Mucosa of descending colon (tissue), 3 donors: ENCODE measurements around the gene SH3PXD2B. TPM values are rescaled to one million over a fixed set of nuclear protein-coding genes. Genes with fewer than 3 reads are reported as not detected.

Experiments used
- ATAC-seq: fragments of 200-7000 bp; cut with Tn5 transposase; one replicate; pipeline ENCODE4 v1.9.1; 2020; ENCODE audit warnings: mild to moderate bottlenecking, moderate library complexity
- DNase-seq, 3 donors: peaks; one replicate each; pipeline ENCODE4 v3.0.0-alpha.2; 2020
- H3K36me3 ChIP-seq: fragments of 200-600 bp; one replicate; pipeline ENCODE4 v1.8.0; 2021; ENCODE audit warnings: low read depth, mild to moderate bottlenecking
- H3K4me1 ChIP-seq: fragments of 200-600 bp; one replicate; pipeline ENCODE4 v1.8.0; 2021; ENCODE audit warnings: low read depth, mild to moderate bottlenecking
- H3K4me3 ChIP-seq: fragments of 200-600 bp; one replicate; pipeline ENCODE4 v1.8.0; 2021; ENCODE audit warnings: mild to moderate bottlenecking
- H3K9me3 ChIP-seq: fragments of 200-600 bp; one replicate; pipeline ENCODE4 v1.8.0; 2021; ENCODE audit warnings: mild to moderate bottlenecking
- intact Hi-C, 2 donors: fragments of 100-400 bp; cut with DNase I in 1 of 2; cut with micrococcal nuclease in 1 of 2; formaldehyde crosslinking; loops; one replicate each; pipeline versions ENCODE4 v1.11.0 to v1.11.1; 2022; cut with DNase I, micrococcal nuclease
- total RNA-seq, 3 donors: library from RNA; stranded (reverse); fragmentation: NEBNext Ultra II Directional in 2 of 3; extraction: Animal tissue kit (Norgen Biotek cat#: 25700) in 2 of 3; gene quantifications; one replicate each; pipeline versions ENCODE4 v1.2.1 to v1.2.4, GENCODE V29; 2021 to 2023
- TF ChIP-seq, protein P1 (sequence below): fragments of 200-600 bp; IDR thresholded peaks from one replicate; pipeline ENCODE4 v1.8.0; 2022; ENCODE audit warnings: antibody characterized with exemption, mild to moderate bottlenecking
- donor health status: DM: no; HTN: no; CAD: no; lungs with moderate emphysema.
- donor health status: DM: no; HTN: no; CAD: no.
- donor health status: DM: no; HTN: yes; CAD: no.

Gene SH3PXD2B
- total RNA-seq, 3 donors from 2014 or later = 5.4 to 28.7 (median 19.9) TPM

DNA sequence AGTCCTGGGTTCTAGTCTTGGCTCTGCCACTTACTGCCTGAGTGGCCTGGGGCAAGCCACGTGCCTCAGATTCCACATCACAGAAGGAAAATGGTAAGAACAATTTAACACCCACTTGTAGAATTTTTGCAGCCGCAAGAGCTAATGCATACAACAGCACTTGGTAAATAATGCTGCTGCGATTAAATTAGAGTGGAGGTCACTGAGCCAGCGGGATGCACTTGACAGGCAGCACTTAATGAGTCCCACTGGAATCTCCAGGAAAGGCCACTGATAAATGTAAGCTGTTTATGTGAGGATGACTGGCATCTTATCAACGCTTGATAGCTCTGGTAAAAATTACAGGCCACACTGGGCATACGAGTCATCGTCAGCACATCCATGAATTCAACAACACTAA lies 111.4 kb downstream of the SH3PXD2B start:
- intact Hi-C loops = no loop called here
- TF ChIP-seq, protein P1, sequence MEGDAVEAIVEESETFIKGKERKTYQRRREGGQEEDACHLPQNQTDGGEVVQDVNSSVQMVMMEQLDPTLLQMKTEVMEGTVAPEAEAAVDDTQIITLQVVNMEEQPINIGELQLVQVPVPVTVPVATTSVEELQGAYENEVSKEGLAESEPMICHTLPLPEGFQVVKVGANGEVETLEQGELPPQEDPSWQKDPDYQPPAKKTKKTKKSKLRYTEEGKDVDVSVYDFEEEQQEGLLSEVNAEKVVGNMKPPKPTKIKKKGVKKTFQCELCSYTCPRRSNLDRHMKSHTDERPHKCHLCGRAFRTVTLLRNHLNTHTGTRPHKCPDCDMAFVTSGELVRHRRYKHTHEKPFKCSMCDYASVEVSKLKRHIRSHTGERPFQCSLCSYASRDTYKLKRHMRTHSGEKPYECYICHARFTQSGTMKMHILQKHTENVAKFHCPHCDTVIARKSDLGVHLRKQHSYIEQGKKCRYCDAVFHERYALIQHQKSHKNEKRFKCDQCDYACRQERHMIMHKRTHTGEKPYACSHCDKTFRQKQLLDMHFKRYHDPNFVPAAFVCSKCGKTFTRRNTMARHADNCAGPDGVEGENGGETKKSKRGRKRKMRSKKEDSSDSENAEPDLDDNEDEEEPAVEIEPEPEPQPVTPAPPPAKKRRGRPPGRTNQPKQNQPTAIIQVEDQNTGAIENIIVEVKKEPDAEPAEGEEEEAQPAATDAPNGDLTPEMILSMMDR = no peak
- DNase-seq (no peak), ATAC-seq (no peak)
- Histone ChIP-seq H3K9me3 (no peaks in the 10 kb centered on the region), H3K4me3 (no peak overlapping the region), H3K36me3 (no peaks in the 10 kb centered on the region), H3K4me1 (no peaks in the 10 kb centered on the region)

DNA sequence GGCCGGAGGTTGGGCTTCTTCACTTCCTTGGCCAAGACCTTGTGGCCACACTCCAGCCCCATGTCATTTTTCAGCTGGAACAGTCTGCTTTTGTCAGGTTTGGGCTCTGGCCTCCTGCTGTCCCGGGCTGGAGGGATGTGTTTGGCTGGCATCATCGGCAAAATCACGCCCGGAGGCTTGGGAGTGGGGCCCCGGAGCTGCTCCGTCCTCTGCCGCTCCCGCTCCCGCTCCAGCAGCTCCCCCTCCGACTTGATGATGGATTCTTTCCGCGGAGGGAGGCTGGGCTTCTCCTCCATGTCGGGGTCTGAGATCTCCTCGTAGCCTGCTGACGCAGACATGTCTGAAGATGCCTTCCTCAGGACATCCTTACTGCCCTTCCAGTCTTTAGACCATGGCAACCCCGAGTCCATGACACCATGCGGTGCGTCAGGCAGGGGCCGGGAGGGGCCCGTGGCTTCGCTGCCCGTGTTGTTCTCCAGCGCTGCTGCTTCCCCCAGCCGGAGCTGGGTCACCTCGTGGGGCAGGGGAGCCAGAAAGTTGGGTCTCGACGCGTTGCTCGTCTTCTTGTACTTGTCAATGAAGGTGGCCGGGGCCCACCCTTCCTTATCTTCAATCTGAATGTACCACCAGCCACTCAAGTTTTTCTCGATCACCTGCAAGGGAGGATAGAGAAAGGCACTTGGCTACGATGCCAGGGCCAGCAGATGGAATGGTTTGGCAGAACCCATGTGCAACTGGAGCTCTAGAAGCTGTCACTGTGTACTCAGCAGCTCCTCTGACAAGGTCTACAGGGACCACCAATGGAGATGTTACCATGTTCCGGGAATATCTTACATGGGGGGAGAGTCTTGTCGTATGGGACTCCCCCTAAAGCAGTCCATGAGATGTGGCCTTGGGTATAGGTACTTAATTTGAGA lies 114.8 kb downstream of the SH3PXD2B start:
- H3K36me3 ChIP-seq = no peaks in the 10 kb centered on the region
- no peaks in the 10 kb centered on the region for H3K4me1 ChIP-seq
- no peak for ATAC-seq
- H3K9me3 ChIP-seq = no peaks in the 10 kb centered on the region
- TF ChIP-seq, protein P1 = no peak
- intact Hi-C loops = no loop called here
- no peak overlapping the region for H3K4me3 ChIP-seq
- DNase-seq = no peak

DNA sequence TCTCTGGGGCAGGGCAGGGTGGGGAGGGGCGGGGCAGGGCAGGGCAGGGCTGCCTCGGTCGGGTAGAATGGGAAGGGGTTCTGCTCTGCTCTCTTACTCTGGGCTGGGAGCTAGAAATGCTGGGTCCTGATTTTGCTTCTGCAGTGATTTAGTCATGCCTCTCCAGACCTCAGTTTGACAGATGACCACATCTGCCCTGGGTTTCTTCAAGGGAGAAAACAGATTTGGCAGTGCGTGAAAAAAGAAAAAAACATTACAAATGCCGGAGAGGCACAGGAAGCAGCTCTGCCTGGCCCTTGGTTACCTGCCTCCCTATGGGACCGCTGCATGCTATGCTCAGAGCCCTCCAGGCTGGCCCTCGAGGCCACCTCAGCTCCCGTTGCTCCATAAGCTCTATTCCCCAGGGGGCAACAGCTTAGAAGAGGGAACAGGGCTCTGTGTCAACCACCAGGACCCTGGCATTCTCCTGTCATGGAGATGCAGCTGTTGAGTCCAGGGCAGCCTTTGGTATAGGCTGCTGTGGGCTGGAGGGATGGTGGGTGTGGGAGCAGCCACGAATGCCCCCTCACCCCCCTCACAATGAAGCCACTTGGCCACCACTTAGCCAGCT lies 117.5 kb downstream of the SH3PXD2B start:
- TF ChIP-seq, protein P1 = no peak
- Histone ChIP-seq H3K4me1 (no peaks in the 10 kb centered on the region), H3K4me3 (no peak overlapping the region), H3K9me3 (no peaks in the 10 kb centered on the region), H3K36me3 (no peaks in the 10 kb centered on the region)
- DNase-seq (no peak), ATAC-seq (no peak)
- intact Hi-C loops = no loop called here

DNA sequence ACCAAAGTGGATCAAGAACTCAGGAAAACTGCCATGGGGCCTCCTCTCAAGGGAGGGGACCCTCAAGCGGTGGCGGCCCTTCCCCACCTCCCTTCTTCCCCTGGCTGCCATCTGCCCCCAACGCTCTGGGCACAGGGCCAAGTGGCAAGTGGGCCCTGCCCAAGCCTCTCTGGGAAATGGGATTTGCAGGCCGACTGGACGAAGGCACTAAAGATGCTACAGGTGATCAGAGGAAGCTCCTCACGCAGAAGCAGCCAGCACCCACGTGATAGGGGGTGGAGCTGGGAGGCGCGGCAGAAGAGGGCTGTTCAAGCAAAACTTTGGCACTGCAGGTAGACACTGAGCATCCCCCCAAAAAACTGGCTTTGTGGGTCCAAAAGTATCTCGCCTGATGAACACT lies 118.1 kb downstream of the SH3PXD2B start:
- ATAC-seq (no peak), DNase-seq (no peak)
- H3K9me3 ChIP-seq = no peaks in the 10 kb centered on the region
- TF ChIP-seq, protein P1 = no peak
- no peaks in the 10 kb centered on the region for H3K36me3 ChIP-seq
- H3K4me1 ChIP-seq = no peaks in the 10 kb centered on the region
- no peak overlapping the region for H3K4me3 ChIP-seq
- intact Hi-C loops = no loop called here

DNA sequence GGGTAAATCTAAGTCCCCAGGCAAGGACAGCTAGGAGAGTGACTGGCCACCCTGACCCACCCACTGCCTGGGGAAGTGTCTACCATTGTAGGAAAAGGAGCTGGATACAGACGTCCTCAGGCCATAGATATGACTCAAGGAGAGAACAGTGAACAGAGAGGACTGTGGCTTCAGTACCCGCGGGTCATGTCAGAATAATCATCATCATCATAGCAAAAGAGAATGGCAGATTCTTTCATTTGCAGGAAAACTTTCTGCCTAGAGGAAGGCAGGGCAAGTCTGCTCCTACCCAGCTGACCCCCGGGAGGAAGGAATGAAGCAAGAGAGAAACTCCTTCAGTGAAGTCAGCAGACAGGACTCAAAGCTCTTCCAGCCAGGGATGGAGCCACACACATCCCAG lies 118.6 kb downstream of the SH3PXD2B start:
- Histone ChIP-seq H3K4me1 (no peaks in the 10 kb centered on the region), H3K4me3 (no peak overlapping the region), H3K36me3 (no peaks in the 10 kb centered on the region), H3K9me3 (no peaks in the 10 kb centered on the region)
- intact Hi-C loops = no loop called here
- DNase-seq (no peak), ATAC-seq (no peak)
- TF ChIP-seq, protein P1 = no peak
